ENCODE data around the gene OPRM1. TPM values are rescaled to one million over a fixed set of nuclear protein-coding genes. Genes with fewer than 3 reads are reported as not detected.
"Not testable (repeated sequence)": the region's sequence is repeated elsewhere in the genome, so short reads cannot be mapped to it uniquely, and the experiment has no call there.

Gene OPRM1
- total RNA-seq, 1 donor from 2014 or later, result not detected

DNA sequence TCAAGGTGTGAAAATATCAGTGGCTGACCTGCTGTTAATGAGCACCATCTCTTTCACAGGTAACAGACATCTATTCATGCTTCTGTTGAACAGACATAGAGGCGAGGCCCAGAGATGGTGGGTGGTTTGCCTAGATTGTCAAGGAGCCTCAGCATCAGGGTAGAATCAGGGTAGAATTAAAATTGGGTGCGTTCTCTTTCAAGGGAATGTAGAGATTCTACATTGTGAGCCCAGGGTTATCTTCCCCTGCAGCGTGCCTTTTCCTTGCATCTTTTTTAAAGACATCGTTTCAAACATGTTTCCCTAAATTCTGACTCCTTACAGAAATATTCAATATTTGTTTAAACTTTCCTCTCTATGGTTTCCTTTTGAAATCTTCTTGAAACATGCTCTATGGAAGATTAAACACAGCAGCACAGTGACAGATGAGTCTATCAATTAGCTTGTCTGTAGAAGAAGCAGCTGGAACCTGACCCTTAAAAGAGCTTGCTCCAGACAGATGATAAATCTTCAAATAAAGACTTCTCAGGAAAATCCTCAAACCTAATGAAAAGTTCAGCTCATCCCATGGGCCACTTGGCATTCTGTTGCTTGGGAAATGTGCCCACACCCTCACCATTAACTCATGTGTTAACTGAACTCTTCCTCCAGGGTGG is 197.7 kb downstream of the OPRM1 start:
- intact Hi-C loops (cut with micrococcal nuclease), result no loop called here

DNA sequence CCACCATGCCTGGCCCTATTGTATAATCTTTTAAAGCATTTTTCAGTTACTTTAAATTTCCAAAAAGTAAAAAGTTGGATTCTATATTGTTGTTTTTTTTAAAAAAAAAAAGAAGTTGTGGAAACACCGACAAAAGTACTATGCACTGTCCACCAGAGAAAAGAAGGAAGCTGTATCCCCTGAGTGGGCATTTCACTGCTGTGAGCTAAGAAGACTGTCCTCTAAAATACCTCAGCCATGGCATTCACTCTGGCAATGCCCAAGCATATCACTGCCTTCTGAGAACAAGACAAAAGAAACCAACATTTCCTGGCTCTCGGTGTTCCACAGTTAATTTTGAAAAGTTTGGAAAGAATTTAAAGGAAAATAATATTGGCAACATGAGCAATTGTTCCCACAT is 199.8 kb downstream of the OPRM1 start:
- intact Hi-C loops (cut with micrococcal nuclease), result loop anchor here (1.0 kb wide), 1 partner anchor 8 kb away; no protein-coding TSS in a partner anchor

DNA sequence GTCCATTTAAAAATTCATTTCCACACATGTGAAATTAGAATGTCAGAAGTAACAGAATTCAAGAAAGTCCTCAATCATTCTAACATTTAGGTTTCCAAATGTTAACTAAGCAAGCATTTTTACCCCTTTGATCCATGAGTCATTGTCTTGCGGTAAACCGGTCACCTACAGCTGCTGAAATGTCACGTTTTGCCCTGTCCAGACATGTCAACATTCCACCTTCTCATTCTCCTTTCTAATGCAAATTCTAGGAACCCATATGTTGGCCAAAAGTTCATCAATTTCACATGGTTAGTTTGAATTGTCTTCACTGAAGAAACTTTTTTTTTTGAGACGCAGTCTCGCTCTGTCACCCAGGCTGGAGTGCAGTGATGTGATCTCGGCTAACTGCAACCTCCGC is 200.4 kb downstream of the OPRM1 start:
- intact Hi-C loops (cut with micrococcal nuclease), result loop anchor here (1.0 kb wide), 1 partner anchor 8 kb away; no protein-coding TSS in a partner anchor

DNA sequence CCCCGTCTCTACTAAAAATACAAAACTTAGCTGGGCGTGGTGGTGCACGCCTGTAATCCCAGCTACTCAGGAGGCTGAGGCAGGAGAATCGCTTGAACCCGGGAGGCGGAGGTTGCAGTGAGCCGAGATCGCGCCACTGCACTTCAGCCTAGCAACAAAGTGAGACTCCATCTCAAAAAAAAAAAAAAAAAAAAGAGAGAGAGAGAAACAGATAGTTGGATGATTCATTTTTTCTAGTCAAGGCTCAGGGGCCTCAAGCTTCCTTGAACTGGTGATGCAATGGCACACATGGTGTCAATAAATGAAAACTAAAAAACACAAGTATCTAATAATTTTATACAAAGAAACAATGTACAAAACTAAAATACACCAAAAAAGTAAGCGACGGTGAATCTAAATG is 202.0 kb downstream of the OPRM1 start:
- intact Hi-C loops (cut with micrococcal nuclease), result not testable (repeated sequence)

DNA sequence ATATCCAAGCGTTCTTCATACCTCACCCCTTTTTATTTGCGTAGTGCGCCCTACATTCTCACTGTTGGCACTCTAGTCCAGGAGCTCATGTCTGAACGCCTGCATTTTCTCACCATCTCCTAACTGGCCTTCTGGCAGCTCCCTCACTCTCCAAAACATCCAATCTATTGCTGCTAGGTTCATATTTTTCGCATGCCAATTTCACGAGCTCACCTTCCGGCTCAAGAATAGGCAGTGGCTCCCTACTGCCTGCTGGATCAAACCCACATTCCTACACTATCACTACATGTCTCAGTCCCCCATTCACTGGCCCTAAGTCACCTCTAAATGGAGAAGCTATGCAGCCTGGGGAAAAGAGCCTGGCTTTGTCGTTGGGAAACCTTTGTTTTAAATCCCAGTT is 202.5 kb downstream of the OPRM1 start:
- intact Hi-C loops (cut with micrococcal nuclease), result no loop called here

DNA sequence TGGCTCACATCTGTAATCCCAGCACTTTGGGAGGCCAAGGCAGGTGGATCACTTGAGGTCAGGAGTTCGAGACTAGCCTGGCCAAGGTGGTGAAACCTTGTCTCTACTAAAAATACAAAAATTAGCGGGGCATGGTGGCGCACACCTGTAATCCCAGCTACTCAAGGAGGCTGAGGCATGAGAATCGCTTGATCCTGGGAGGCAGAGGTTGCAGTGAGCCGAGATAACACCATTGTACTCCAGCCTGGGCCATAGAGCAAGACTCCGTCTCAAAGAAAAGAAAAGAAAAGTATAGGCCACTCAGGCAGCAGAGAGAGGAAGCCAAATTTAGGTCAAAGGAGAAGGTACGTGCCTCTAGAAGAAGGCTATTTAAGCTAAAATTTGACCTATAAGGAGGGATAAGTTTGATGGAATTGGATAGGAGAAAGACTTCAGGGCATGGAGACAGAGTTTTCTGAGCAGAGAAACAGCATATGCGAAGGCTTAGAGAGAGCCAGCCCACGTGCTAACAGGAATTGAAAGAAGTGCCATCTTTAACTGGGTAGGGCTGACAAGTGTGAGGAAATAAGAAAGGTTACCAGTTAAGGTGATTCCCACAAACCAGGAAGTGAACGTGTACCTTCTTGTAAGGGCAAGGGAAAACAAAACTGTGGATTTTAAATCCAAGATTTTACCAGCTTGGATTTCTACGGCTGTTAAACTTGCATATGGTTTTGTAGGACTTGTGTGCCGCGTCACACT is 203.7 kb downstream of the OPRM1 start:
- intact Hi-C loops (cut with micrococcal nuclease), result no loop called here

DNA sequence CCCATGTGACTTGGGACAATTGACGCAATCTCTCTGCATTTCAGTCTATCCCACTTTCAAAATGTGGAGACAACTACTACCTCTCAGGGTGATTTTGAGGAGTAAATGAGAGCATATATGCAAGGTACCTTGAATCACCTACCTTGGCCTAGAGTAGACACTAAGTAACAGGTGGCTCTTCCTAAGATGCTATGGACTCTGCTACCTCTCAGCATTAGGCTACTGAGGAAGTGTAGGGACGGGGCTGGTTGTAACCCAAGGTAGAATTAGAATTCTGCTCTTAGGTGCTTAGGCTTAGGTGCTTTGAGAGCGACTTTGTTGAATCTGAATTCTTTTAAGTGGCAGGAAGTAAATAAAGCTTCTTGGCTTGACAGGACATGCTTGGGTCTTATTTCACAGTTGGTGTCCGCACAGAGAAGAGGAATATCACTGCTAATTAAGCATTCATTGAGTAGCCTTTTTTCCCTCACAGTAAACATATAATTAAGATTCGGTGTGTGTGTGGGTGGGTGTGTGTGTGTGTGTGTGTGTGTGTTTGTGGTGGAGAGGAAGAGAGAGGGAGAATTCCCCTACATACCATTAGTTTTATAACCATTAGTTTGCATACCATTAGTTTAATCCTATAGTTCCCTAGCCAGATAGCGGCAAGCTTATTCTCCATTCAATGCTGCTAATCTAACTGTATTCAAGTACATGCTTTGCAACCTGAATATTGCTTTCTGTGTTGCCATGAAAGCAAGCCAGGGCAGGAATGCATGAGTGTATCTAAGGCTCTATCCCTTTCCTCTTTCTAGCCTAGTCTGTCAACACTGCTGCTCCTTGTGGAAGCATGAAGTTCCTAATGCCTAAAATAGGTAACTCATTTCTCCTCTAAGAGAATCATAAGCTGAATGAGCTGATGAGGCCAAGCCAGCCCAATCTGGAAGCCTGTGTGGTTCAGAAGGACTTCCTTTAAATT is 205.0 kb downstream of the OPRM1 start:
- intact Hi-C loops (cut with micrococcal nuclease), result no loop called here

DNA sequence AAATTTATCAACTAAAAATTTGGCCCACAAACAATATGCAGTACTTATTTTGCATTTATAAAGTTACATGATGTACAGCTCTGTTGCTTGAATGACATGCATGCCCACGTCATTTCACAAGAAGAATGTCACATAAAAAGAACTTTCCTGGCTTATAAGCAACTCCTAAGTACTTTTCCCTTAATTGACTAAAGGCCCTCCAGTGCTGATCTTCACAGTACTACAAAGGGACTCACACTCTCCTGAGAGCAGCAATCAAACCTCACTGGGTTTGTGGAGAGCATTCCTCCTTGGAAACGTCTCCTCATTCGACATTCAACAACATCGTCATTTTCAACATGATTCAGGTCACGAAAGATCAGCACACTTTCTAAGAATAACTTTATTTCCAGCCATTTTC is 206.5 kb downstream of the OPRM1 start:
- intact Hi-C loops (cut with micrococcal nuclease), result loop anchor here (5.0 kb wide), 4 partner anchors 907 to 1172 kb away; partner anchors contain the start of gene TFB1M

DNA sequence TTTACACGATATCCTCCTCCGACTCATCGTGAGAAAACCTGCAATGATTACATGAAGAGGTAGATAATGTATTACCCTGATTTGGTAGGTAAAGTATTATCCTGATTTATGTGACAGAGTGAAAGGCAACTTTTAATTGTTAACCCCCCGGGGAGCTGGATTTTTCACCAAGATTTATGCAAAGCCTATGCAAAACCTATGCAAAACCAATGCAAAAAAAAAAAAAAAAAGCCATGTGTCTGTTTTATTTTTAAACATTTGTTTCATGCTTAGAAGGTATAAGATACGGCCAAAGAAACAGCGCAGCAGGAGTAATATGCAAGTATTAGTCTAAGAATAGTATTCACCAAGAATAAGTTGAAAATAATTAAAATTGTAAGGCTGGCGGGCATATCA is 207.7 kb downstream of the OPRM1 start:
- intact Hi-C loops (cut with micrococcal nuclease), result loop anchor here (1.0 to 5.0 kb wide), 6 partner anchors 7 to 1171 kb away; partner anchors contain the start of gene TFB1M

DNA sequence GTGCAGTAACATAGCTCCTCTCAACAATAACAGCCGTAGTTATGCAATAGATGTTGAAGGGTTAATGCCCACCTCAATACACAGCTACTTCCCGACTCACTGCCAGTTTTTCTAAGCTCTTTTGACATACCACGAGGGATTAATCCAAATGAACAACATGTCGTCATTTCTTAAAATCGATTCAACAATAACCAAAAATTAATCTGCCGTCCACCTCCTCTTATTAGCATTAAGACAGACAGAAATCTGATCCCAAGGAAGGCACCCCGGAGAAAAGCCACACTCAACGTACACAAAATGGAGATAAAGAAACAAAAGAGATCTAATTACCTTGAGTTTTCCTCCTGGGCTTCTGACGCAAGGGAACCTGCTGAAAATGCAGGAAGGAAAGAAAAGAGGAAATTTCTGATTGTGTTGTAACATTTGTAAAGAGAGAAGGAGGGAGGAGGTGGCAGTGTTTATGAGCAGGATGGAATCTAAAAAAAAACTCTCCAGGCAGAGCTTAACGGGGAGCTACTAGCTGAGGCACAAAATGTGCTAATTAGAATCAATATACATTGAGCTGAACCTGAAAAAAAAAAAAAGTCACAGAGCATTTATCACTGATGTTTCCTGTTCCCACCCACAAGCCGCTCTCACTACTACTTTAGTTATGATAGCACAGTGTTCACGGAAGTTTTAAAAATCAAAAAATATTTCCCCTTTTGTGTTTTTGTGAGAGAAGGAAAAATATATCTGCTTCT is 208.2 kb downstream of the OPRM1 start:
- intact Hi-C loops (cut with micrococcal nuclease), result loop anchor here (1.0 to 5.0 kb wide), 6 partner anchors 8 to 1170 kb away; partner anchors contain the start of gene TFB1M

DNA sequence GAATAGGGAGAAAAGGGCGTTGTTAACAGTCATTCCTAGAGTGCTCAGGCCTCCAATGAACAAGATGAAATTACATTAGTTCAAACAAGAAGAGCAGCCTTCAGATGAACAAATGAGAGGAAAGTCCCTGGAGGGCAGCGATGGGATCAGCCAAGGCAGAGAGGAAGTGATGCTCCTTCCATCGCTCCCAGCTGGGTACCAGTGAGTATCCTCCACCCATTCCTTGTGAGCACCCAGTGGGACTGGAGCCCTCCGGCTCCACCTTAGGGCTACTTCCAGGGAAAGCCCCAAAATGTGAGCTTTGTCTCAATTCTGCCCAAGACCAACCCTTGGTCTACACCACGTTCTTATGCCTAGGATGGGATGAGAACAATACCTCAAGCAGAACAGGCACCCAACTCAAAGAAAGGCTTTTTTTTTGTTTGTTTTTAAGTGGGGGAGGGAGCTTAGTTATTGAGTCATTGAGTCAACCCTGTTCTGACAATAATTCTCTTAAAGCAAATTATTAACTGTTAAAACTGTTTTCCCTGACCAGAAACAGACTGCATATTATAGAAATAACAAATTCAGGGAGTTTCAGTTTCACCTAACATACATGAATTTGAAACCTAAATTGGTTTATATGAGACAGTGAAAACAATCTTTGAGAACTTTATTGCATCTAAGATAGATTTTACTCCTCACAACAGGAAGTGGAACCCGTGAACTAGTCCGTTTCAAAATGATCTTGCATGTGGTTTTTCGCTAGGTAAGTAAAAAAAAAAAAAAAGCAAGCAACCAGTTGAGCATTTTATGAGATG is 210.7 kb downstream of the OPRM1 start:
- intact Hi-C loops (cut with micrococcal nuclease), result loop anchor here (1.0 to 5.0 kb wide), 11 partner anchors 17 to 1168 kb away; partner anchors contain the start of genes SCAF8 and TFB1M

DNA sequence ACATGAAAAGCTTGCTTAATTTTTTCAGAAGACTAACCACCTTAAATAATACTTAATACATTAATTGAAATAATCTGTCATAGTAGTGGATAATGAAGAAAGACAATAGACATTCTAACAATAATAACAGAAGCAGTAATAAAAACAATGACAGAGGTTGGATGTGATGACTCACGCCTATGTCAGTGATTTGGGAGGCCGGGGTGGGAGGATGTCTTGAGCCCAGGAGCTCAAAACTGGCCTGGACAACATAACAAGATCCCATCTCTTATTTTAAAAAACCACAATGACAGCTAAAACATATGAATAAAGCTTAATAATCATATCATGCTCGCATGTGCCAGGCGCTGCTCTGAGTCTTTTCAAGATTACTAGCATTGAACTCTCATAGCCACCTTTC is 212.1 kb downstream of the OPRM1 start:
- intact Hi-C loops (cut with micrococcal nuclease), result loop anchor here (2.0 kb wide), 2 partner anchors 16 to 482 kb away; partner anchors contain the start of gene SCAF8

DNA sequence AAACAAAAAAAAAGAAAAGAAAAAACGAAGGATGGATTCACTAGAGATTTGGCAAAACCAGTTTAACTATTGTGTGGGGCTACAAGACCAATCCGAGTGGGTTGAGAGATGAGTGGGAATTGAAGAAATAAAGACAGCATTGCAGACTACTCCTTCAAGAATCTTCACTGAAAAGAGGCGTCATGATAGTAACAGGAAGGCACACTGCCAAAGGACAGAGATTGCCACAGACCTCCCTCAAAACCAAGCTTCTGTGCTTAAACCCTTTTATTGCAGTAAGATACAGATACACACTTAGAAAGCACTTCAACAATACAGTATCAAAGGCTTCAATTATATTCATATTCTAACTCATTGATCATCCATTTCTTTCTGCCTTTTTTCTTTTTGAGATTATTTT is 213.6 kb downstream of the OPRM1 start:
- intact Hi-C loops (cut with micrococcal nuclease), result no loop called here

DNA sequence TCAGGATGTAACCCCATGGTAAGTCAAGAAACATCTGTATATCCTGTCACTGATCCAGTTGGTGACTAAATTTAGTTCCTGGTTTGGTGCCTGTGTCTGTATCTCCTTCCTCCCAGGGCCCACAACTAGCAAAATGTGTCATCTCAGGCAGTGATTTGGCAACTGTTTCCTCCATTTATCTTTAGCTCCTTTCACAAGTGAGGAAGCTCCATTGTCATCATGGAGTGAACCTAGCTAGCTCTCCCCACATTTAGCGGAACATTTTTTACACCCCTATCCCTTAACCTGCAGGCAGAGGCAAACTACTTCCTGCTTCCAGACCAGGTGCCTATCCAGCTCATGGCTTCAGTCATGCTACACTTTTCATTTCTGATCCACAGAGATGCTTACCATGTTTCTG is 218.0 kb downstream of the OPRM1 start:
- intact Hi-C loops (cut with micrococcal nuclease), result no loop called here

DNA sequence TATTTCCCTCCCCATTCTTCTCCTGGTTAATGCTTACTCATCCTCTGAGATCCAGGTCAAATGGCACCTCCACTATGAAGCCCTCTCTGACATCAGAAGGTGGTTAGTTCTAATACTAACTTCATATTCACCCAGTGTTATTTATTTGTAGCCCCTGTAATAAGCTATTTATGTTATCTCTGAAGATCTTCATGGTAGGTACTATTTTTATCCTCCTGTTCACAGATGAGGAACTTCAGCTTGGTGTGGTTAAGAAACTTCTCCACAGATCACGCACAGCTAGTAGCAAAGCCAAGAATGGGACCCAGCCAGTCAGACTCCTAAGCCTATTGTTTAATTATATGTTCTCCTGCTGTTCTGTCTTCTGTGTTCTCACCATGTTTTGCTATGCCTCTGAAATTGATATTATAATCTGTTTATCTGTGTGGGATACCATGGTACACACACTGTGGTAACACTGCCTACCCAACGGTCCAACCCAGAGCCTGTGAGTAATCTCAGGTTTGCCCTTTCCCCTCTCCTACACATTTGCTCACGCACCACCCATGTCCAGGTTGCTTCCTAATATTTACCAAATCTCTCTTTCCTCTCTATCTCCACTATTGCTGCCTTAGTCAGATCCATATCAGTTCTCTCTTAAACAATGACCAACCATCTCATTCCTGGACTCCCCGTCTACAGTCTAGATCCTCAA is 219.2 kb downstream of the OPRM1 start:
- intact Hi-C loops (cut with micrococcal nuclease), result no loop called here

DNA sequence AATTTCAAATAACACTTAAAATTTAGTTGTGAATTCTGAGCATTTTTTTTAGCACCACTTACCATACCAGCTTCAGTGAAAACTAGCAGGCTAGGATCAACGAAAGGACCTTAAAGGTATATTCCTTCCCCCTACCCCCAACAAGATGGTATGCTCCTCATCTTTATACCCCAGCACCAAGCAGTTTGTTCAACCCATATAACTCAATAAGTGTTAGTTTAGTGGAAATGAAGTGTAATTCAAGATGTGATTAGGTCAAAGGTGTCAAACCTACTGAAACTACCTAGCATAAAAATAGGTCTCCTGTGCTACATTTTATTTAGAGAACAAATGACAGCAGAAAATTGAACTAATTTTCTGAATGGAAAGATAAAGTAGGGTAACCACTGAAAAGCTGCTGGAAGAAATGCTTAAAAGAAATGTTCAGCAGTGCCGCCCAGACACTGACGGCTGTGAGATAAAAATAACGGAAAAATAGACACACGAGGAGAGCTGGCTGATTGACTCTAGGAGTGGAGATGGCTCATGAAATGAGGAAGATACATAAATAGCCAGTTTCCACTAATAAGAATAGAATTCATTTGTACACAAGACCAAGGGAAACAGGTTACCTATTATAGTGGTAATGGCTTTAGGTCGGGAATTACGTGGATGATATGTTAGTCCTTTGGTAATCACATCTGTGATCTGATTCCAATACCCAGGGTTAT is 222.8 kb downstream of the OPRM1 start:
- intact Hi-C loops (cut with micrococcal nuclease), result no loop called here

DNA sequence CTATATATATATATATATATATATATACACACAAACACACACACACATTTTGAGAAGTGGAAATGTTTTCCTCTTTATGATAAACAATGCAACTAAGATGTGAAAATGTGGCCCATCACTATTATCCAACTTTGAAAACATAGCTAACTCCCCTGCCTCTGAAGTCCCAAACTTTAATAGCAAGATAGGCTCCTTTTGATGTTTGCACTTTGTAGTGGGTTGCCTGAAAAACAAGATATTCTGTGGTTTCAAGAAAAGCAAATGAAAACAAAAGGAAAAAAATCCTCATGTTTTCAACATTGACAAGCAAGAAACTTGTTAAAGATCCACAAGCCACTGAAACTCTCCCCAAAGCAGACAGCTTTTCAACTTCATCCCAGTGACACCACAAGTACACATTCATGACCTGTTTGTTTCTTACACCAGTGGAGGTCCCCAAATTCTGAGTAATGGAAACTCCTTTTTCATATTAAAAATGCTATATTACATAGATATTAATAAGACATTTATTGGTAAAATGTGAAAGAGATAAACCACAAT is 227.6 kb downstream of the OPRM1 start:
- intact Hi-C loops (cut with micrococcal nuclease), result loop anchor here (2.0 kb wide), 1 partner anchor 16 kb away; no protein-coding TSS in a partner anchor

DNA sequence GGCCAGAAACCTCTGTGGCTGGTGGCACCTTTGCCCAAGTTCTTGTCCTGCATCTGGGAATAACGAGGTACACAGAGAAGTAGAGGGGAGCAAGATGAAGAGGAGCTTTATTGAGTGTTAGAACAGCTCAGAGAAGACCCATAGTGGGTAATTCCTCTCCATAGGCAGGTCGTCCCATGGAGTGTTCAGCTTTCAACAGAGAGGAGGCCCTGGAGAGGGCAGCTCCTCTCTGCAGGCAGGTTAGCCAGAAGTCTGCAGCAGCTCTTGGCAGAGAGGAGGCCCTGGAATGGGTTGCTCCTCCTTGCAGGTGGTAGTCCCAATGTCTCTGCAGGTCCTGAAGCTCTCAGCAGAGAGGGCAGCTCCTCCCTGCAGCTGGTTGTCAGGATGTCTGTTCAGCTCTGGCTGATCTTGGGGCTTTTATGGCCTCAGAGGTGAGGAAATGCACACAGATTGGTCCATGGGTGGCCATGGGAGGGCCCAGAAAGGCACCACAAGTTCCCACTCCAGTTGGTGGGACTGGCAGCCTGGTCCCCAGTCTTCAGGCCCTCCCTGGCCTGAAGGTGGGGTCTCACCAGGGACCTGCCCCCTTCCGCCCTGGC is 228.6 kb downstream of the OPRM1 start:
- intact Hi-C loops (cut with micrococcal nuclease), result loop anchor here (2.0 kb wide), 1 partner anchor 17 kb away; no protein-coding TSS in a partner anchor

All from T-helper 1 cell treated with Interleukin-12 subunit alpha and Interleukin-12 subunit beta and Interleukin-4 antibody, amounts not matched to agents 30 ng/mL and 1 ng/mL, for 36 hours (primary cell).